GM12878 (cell line): ENCODE data around the gene STX4. TPM values are rescaled to one million over a fixed set of nuclear protein-coding genes. Genes with fewer than 3 reads are reported as not detected.

Experiments used
- IKZF1 ChIP-seq: fragments of 450-650 bp; conservative IDR thresholded peaks from 2 replicates; pipeline ENCODE4 v1.6.1; 2017; ENCODE audit warnings: antibody characterized with exemption, mild to moderate bottlenecking
- RELB ChIP-seq: fragments of 450-650 bp; IDR thresholded peaks from 2 replicates; pipeline ENCODE4 v1.6.1; 2017; ENCODE audit warnings: low read depth, mild to moderate bottlenecking, moderate library complexity
- YY1 ChIP-seq: IDR thresholded peaks from 2 replicates; pipeline ENCODE4 v1.6.1; 2011; ENCODE audit warnings: low read depth, mild to moderate bottlenecking, low read length
- ZBTB4 ChIP-seq: fragments of 450-650 bp; formaldehyde crosslinking; IDR thresholded peaks from 2 replicates; pipeline ENCODE4 v1.4.0; 2022; ENCODE audit warnings: mild to moderate bottlenecking, moderate library complexity
- polyA plus RNA-seq, 11 experiments: library from polyadenylated mRNA; depleted of rRNA in 4 of 11; unstranded in 6 of 11; stranded (reverse) in 5 of 11; fragments of >200 nt; fragmentation: Nextera tagmentation in 4 of 11; fragmentation: Illumina TruSeq in 1 of 11; extraction: Ambion mirVana in 4 of 11; extraction: Trizol in 1 of 11; gene quantifications; 1 replicate in 1 of 11; 2 replicates in 10 of 11; pipeline versions ENCODE4 v1.2.1 to v1.2.3, GENCODE V29; 2011 to 2016; ENCODE audit warnings: inconsistent platforms in 2 of 11, missing spikeins in 2 of 11, low read depth in 1 of 11
- total RNA-seq, 4 experiments: library from RNA; depleted of rRNA in 3 of 4; stranded (reverse); fragments of >200 nt in 3 of 4; fragmentation: Illumina TruSeq in 1 of 4; extraction: Trizol in 1 of 4; gene quantifications; 2 replicates each; pipeline versions ENCODE4 v1.2.1 to v1.2.3, GENCODE V29; 2013 to 2021
- TF ChIP-seq, protein P1 (sequence below): fragments of 450-650 bp; formaldehyde crosslinking; IDR thresholded peaks from 2 replicates; pipeline ENCODE4 v1.4.0; 2020; ENCODE audit warnings: mild to moderate bottlenecking, moderate library complexity
- TF ChIP-seq, protein P2 (sequence below): IDR thresholded peaks from 2 replicates; pipeline ENCODE4 v1.6.1; 2012; ENCODE audit warnings: low read depth, low read length, improper control_type of control experiment
- TF ChIP-seq, protein P3 (sequence below): fragments of 450-650 bp; IDR thresholded peaks from 2 replicates; pipeline ENCODE4 v1.6.1; 2016; ENCODE audit warnings: mild to moderate bottlenecking

The STX4 gene
- total and polyA plus RNA-seq, 10 of the 15 experiments (the other 5 are each of a cell fraction or from before 2014, with no cell fraction given), result 3.3 to 37.6 (median 22.6) TPM

- TF ChIP-seq, protein P1, sequence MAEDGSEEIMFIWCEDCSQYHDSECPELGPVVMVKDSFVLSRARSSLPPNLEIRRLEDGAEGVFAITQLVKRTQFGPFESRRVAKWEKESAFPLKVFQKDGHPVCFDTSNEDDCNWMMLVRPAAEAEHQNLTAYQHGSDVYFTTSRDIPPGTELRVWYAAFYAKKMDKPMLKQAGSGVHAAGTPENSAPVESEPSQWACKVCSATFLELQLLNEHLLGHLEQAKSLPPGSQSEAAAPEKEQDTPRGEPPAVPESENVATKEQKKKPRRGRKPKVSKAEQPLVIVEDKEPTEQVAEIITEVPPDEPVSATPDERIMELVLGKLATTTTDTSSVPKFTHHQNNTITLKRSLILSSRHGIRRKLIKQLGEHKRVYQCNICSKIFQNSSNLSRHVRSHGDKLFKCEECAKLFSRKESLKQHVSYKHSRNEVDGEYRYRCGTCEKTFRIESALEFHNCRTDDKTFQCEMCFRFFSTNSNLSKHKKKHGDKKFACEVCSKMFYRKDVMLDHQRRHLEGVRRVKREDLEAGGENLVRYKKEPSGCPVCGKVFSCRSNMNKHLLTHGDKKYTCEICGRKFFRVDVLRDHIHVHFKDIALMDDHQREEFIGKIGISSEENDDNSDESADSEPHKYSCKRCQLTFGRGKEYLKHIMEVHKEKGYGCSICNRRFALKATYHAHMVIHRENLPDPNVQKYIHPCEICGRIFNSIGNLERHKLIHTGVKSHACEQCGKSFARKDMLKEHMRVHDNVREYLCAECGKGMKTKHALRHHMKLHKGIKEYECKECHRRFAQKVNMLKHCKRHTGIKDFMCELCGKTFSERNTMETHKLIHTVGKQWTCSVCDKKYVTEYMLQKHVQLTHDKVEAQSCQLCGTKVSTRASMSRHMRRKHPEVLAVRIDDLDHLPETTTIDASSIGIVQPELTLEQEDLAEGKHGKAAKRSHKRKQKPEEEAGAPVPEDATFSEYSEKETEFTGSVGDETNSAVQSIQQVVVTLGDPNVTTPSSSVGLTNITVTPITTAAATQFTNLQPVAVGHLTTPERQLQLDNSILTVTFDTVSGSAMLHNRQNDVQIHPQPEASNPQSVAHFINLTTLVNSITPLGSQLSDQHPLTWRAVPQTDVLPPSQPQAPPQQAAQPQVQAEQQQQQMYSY (CRISPR knock-in tag), result no peak
- TF ChIP-seq ZBTB4 (CRISPR knock-in tag) (no peak), YY1 (peak; percentile 39; the same call in 1 of the 2 replicates), RELB (0 out of 2 replicates have a peak, but pooled peaks have one; percentile 44), IKZF1 (peak; percentile 67)
- TF ChIP-seq, protein P2, sequence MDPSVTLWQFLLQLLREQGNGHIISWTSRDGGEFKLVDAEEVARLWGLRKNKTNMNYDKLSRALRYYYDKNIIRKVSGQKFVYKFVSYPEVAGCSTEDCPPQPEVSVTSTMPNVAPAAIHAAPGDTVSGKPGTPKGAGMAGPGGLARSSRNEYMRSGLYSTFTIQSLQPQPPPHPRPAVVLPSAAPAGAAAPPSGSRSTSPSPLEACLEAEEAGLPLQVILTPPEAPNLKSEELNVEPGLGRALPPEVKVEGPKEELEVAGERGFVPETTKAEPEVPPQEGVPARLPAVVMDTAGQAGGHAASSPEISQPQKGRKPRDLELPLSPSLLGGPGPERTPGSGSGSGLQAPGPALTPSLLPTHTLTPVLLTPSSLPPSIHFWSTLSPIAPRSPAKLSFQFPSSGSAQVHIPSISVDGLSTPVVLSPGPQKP, result no peak
- TF ChIP-seq, protein P3, sequence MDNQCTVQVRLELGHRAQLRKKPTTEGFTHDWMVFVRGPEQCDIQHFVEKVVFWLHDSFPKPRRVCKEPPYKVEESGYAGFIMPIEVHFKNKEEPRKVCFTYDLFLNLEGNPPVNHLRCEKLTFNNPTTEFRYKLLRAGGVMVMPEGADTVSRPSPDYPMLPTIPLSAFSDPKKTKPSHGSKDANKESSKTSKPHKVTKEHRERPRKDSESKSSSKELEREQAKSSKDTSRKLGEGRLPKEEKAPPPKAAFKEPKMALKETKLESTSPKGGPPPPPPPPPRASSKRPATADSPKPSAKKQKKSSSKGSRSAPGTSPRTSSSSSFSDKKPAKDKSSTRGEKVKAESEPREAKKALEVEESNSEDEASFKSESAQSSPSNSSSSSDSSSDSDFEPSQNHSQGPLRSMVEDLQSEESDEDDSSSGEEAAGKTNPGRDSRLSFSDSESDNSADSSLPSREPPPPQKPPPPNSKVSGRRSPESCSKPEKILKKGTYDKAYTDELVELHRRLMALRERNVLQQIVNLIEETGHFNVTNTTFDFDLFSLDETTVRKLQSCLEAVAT, result peak; percentile 96
Measured at GRCh38 chr16:30996324-30996984, 36.9 kb upstream of the STX4 start (continued).
